ENCODE results near the gene PXN.
A peak's percentile ranks its signal among the peaks of the same experiment; 100 is the strongest.
"Not testable (repeated sequence)": the region's sequence is repeated elsewhere in the genome, so short reads cannot be mapped to it uniquely, and the experiment has no call there.

The PXN gene

DNA sequence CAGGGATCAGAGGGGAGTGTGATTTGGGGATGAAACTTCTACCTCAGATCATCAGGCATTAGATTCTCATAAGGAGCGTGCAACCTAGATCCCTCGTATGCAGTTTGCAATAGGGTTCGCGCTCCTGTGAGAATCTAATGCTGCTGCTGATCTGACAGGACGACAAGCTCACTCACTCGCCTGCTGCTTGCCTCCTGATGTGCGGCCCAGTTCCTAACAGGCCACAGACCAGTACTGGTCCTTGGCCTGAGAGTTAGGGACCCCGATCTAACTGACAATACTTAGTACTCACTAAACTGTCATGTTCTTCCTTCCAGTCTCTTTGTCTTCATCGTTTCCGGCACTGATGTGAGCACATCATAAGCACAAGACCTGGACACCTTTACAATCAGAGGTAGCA is 59.3 kb downstream of the PXN start:
- ATAC-seq, result no peak

DNA sequence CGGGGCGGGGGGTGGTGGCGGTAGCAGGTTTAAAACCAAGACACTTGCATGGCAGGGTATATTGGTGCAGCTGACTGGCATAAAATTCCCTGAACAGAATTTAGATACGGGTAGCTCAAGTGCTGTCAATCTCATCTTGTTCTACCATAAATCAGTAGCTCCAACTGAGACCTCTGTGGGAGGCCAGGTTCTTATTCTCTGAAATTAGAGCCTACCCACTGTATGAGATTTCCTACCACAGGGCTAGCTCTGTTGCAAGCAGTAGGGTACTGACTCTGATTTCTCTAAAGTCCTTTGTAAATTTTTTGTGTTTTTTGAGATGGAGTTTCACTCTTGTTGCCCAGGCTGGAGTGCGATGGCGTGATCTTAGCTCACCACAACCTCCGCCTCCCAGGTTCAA is 61.4 kb downstream of the PXN start:
- ATAC-seq, result no peak

DNA sequence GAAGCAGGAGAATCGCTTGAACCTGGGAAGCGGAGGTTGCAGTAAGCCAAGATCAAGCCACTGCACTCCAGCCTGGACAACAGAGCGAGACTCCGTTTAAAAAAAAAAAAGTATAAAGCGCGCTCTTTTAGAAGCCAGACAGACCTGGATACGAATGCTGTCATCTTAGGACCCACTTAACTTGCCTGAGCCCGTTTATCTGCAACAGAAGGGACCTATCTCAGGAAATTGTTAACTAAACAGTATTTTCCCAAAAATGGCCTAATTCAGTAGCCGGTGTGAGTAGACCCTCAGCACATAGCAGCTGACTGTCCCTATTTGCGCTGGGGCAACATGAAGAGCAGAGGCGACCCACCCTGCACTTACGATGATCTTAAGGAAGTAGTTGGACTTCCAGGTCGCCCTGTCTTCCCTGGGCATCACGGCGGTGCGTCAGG is 65.1 kb downstream of the PXN start:
- no peak for ATAC-seq

DNA sequence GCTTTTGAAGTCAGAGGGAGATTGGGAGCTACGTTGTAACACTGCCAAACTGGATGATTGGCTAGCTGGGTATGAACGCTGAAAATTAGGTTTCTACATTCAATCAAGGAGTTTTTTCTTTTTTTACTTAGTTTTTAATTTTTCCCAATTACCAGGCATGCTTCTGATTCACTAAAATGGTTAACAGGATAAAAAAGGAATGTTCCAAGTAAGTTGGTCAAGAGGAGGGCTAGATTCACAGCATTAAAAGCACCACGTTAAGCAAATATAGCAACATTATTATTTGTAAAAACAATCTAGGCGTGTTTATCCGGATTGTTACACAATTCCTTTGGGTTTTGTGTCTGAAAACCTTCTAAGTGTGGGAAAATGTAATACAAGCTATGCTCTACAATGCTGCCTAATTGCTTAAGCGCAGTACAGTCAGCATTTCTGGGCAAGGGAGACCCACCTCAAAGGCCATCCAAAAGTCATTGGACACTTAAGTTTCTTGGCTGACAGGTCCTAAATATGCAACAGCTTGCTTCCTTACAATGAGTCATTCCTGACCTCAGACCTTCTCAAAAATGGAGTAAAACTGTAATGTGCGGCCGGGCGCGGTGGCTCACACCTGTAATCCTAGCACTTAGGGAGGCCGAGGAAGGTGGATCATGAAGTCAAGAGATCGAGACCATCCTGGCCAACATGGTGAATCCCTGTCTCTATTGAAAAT is 65.8 kb downstream of the PXN start:
- no peak for ATAC-seq

DNA sequence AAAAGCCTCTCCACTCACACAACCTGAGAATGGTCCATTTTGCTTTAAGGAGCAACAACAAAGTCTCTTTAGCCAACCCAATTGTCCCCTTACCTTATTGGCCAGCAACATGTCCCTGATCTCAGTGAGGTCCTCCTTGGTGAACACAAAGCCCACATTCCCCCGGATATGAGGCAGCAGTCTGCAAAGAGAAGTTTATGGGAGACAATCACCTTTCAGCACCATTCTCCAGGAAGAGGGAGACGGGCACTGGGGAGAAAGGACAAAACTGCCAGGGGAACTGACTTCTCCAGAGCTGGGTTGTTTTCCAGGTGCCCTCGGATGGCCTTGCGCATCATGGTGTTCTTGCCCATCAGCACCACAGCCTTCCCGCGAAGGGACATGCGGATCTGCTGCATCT is 66.5 kb downstream of the PXN start:
- ATAC-seq, result no peak

DNA sequence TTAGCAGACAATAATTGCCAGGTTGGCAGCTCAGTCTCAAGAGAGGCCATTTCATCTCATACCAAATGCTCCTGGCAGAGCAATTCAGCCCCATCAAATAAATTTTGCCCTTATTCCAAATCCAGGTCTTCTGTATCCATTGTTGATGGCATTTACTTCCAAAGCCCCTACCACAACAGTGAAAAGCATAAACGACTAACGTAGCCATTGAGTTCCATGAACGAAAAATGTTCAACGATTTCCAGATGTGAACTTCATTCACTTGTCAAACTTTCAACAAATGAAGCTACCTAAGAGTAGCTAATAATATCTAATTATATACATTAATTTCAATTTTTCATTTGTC is 68.0 kb downstream of the PXN start:
- ATAC-seq, result no peak

DNA sequence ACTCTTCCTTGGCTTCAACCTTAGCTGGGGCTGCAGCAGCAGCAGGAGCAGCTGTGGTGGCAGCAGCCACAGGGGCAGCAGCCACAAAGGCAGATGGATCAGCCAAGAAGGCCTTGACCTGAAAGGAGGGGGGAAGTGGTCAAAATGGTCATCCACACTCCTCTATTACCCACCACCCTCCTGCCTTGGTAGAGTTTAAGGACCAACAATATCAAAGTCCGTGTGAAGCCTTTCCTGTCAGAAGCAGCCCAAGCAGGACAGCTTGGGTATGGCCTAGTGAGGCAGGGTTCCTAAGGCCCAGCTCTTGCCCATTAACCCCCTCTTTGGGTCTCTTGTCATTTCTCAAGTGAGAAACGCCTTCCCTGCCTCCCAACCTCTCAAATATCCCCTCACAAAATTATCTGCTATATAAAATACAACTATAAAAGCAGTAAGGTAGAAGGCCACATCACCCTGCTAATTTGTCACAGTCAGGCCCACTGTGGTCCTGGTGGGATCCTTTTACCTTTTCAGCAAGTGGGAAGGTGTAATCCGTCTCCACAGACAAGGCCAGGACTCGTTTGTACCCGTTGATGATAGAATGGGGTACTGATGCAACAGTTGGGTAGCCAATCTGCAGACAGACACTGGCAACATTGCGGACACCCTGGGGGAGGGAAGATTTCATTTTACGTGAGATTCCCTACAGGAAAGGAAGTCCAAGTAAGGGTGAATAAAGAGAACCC is 68.6 kb downstream of the PXN start:
- not testable (repeated sequence) for ATAC-seq

DNA sequence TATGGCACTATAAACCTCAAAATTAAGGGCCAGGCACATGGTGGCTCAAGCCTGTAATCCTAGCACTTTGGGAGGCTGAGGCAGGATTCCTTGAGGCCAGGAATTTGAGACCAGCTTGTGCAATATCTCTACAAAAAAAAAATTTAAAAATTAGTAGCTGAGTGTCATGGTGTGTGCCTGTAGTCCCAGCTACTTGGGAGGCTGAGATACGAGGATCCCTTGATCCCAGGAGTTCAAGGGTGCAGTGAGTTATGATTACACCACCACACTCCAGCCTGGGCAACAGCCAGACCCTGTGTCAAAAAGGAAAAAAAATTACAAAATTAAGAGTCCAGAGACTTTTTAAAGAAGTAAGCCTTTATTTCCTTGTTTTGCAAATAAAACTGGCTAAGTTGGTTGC is 69.2 kb downstream of the PXN start:
- ATAC-seq, result no peak

DNA sequence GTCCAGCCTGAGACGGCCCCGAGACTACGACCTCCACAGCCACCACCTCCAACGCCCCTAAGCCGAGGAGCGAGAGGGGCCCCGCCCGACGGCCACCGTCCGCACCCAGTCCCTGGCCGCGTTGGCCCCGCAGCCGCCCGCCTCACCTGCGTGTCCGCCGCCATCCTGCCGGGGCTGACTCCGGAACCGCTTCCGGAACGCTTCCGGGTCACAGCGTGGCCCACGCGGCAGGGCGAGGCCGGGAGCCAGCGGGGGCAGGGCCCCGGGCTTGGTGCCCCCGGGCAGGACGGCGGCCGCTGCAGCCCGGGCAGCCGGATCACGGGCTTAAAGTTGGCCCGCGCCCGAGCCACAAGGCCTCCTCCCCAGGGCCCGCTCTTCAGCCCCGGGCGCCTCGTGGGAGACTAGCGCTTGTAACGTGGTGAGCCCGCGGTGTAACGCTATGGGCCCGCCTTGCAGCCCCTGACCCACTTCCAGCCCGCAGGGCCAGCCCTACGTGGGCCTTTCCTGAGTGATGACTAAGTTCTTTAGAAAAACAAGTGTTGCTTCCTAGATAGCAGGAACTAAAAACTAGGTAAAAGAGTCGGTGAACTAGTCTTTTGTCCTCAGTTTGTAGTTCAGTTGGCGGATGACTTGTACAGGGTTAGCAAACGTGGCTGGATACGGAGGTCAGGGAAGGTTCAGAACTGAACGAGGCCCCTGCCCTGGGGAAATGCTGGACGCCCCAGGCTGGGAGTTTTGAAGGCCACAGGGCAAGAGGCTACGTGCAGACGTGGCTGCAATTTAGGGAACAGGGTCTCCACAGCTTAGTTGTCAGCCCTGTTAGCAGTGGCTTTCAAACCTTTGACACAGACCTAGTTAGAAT is 70.8 kb downstream of the PXN start, which contains the start of gene GCN1:
TSS of gene GCN1 (minus strand) at position 182 of the 862 bp plus-strand sequence. CDS start at position 164, 18 bp downstream.
- ATAC-seq, result peak; percentile 79 to 80

DNA sequence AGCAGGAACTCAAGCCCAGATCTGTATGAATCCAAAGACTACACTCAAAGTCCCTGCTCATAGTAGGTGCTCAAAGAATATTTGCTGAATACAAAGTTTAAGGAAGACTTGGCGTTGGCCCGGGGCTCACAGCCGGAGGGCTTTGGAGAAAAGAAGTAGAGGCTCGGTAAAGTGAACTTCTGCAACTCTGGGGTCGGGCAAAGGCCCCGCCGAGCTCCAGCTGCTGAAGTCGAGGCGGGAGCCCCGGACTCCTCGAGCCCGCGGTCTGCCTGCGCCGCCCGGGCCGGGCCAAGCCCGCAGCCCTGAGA is 71.3 kb downstream of the PXN start:
- peak; percentile 18 to 29 for ATAC-seq

DNA sequence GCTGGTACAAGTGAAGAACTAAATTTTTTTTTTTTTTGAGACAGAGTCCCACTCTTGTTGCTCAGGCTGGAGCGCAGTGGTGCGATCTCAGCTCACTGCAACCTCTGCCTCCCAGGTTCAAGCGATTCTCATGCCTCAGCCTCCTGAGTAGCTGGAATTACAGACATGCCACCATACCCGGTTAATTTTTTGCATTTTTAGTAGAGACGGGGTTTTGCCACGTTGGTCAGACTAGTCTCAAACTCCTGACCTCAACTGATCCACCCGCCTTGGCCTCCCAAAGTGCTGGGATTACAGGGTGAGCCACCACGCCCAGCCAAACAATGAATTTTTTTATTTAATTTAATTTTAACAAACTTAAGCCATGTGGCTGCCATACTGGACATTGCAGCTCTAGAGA is 72.2 kb downstream of the PXN start:
- ATAC-seq, result not testable (repeated sequence)

DNA sequence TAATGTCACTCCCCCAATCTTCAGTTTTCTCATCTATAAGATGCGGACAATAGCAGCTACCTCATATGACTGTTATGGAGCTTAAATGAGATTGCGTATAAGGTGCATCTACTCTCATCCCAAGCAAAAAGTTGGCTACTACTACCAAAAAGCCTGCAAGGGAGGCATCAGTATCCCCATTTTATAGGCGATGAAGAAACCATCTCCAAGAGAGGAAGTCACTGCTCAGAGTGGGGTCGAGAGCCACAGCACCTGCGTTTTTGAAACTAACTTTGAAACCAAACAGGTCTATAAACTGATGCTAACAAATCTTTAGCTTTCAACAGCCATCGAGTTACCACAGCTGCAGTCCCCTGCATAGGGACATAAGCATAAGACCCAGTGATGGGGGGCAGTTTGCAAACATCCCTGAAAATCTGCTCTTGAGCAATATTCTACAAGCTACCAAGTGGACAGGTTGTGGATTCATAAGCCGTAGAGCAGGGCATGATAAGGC is 74.5 kb downstream of the PXN start:
- no peak for ATAC-seq

DNA sequence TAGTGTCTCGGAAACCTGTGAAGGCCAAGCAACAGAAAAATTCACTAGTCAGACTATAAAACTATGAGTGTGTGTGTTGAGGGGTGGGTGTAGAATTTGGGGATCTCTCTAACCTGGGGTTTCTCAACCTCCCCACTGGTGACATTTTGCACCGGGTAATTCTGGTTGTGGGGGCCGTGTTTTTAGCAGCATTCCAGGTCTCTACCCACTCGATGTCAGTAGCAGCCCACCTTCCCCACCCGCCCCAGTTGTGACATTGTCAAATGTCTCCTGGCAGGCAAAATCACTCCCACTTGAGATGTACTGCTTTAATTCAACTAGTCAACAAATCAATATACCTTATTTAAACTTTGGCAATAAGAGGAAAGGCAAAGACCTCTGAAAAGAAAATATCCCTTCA is 75.1 kb downstream of the PXN start:
- ATAC-seq, result no peak

DNA sequence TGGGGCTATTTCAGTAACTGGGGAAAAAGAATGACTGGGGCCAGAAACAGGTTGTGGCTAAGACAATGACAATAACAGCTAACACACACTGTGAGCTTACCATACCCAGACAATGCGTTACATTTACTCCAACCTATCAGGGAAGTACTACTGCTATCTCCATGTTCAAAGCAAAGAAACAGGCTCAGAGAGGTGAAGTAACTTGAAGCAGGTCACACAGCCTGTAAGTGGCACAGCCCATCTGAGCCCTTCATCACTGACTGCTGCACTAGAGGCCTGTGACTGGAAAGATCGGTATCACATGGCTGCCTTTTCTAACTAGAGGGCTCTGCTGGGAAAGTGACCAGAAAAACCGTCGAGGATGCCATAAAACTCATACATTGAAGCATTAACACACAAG is 78.9 kb downstream of the PXN start:
- ATAC-seq, result no peak

DNA sequence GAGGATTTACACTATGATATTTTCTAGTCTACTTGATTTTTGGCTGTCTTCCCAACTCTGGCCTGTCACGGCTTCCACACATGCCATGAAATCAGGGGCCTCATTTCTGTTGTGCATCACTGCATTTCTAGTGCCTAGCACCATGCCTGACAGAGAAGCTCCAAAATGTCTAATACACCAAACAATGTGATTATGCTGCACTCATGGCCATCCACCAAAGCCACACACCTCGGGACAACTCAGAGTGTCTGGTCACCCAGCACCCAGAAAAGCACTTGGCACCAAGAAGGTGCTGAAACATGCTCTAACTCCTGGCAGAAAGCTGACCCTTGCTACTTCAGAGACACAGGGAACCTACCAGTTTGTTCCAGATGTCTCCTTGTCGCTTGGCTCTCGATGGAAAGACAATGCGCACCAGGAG is 82.3 kb downstream of the PXN start:
- no peak for ATAC-seq

DNA sequence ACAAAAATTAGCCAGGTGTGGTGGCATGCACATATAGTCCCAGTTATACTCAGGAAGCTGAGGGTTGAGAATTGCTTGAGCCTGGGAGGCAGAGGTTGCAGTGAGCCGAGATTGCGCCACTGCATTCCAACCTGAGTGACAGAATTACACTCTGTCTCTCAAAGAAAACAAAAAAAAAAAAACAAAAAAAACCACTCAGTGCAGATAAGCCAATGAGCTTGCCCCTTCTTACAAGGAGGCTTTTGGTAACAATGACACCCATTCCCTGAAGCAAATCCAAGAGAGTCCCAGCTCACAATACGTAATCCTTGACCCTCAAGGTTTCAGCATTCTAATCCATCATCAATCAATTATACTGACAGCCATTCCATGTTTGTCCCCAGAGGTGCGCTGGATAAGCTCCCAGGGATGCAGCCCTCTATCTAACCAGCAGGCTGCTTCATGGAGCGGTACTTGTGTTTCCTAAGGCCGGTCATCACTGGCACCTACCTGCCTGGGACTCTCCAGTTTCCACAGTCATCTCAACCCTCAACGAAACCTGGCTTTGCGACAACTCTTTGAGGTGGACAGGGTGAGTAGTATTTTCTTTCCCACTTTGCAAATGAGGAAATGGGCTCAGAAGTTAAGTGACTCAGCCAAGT is 83.4 kb downstream of the PXN start:
- no peak for ATAC-seq

DNA sequence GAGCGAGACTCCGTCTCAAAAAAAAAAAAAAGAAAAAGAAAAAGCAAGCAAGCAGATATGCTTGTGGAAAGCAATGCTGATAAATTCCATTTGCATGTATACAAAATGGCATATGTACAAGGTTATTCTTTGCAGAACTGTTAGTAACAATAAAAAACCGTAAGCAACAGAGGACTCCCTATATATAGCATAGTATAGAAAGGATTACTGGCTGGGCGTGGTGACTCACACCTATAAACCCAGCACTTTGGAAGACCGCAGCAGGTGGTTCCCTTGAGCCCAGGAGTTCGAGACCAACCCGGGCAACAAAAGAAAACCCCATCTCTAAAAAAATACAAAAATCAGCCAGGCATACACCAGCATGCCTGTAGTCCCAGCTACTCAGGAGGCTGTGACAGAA is 84.6 kb downstream of the PXN start:
- ATAC-seq, result no peak

DNA sequence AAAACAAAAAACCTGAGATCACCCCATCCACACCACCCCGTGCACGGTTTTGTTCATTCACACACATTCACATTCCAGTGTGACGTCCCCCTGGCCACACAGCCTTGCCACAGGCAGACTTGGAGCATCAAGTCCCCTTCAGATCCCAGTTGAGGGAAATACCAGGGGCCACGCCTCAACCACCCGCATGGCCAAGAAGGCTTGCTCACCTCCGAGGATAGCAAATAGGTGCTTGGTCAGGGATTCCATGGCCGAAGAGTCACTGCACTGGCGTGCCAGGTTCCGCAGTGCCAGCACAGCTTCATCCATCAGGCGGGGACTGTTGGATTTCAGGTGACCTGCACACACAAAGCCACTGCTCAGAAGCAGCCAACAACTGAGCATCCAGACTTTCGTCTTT is 90.0 kb downstream of the PXN start:
- no peak for ATAC-seq

DNA sequence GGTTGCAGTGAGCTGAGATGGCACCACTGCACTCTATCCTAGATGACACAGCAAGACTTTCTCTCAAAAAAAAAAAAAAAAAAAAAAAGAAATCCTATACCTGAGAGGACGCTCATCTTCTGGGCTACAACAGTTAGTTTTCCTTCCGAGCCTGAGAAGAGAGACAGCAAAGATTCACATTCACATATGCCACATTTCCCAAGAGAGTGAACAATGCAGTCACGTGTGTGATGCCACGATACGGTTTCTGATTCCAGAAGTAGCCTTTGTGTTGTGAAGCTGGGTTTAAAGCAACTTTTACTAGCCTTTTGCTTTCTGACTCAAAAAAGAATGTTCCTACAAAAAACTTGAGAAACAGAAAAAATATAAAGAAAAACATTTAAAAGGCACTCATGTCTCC is 90.5 kb downstream of the PXN start:
- ATAC-seq, result no peak

DNA sequence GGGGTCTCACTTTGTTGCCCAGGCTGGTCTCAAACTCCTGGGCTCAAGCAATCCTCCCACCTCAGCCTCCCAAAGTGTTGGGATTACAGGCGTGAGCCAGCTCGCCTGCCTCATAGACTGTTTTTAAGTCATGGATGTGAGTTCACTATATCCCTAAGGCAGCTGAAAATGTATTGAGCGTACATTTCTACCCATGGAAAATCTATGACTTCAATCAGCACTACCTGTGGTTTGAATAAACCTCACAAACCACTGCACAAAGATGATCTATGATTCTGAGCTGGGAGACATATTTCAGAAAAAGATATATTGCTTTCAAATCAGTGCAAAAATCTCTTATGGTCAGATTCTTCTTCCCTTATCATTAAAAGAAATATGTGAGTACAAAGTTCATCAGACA is 93.5 kb downstream of the PXN start:
- ATAC-seq, result no peak

DNA sequence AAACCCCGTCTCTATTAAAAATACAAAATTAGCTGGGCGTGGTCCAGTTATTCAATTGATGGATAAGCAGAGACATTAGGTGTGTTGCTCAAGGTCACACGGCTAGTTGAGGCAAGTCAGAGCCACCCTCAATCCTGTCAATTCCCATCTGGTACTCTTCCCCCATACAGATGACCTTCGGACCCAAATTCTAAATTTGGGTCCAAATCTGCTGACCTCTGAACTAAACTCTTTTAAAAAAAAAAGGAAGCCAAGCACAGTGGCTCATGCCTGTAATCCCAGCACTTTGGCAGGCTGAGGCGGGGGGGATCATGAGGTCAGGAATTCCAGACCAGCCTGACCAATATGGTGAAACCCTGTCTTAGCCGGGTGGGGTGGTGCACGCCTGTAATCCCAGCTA is 94.9 kb downstream of the PXN start:
- ATAC-seq, result no peak

DNA sequence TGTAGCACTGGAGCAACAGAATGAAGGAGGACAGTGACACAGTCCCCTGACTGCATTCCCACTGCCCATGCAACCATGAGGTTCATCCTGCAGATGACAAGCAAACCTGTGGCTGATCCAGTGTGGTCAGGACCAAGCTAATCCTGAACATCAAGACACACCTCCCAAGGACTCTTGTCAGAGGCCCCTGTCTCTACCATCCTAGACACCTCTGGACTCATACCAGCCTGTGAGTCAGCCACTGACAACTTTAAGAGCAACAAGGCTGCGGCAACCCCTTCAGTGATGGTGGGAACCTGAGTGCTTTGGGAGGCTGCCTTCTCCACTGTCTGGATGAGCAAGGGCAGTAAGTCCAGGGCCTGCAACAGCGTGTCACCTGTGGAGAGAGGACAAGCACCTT is 95.6 kb downstream of the PXN start:
- no peak for ATAC-seq

DNA sequence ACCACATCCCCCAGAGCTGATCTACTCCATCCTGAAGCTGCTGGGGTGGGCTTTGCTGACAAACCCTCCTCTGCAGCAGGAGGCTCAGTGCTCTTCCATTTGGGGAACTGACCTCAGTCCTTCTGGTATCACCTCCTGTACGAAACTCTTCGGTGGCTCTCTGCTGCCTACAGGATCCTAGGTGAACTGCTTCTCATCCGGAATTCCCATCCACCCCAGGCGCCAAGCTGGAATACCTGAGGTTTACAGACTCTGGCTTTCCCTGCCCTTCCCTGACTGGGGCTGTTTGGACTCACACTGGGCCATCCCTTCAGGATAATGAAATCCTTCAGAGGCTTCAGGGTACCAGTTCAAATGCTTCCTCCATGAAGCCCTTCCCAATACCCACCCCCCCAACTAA is 97.2 kb downstream of the PXN start:
- ATAC-seq, result no peak
